ENCODE results near the gene RPTOR. TPM values are rescaled to one million over a fixed set of nuclear protein-coding genes. Genes with fewer than 3 reads are reported as not detected.

RPTOR gene
- polyA plus RNA-seq, 1 donor (not counting 4 experiments of a cell fraction or from before 2014, with no cell fraction given), result 4.0 TPM

DNA sequence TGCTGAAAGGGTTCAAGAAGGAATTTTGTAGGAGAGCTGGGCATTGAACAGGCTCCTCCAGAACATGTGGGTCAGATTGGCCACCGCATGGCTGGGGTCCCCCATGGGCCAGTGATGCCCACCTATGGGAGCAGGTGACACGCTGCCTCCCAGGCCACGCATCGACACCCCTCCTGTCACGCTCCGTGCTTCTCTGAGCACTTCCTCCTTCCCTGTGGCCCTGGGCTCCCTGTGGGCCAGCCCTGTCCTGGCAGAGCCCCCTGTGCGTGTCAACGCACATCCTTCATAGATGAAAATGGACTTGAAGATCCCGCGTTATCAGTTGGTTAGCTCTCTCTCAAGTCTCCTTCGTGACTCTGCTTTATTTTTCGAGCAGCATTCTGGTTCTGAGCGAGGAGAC, 160.3 kb downstream of the RPTOR start:
- H3K4me1 ChIP-seq (ENCODE audit: control insufficient read depth, extremely low read depth, insufficient read depth, low read length), result peaks cover 3% of the 10 kb centered on the region
- dilution Hi-C loops (cut with MboI; ENCODE audit: extremely low pct_ligation_motif_present, low sequenced_read_pairs), result no loop called here
- no peaks in the 10 kb centered on the region for H4K20me1 ChIP-seq (ENCODE audit: control insufficient read depth, extremely low read depth, insufficient read depth, low read length)
- H3K27ac ChIP-seq (ENCODE audit: control insufficient read depth, insufficient read depth, low read length), result no peak overlapping the region
- H3K9ac ChIP-seq (ENCODE audit: control insufficient read depth, extremely low read depth, insufficient read depth, low read length), result no peak overlapping the region
- TF ChIP-seq EZH2 (IDR thresholded peaks at IDR 0.05; ENCODE audit: low read length), result no peak
- TF ChIP-seq, protein P1, sequence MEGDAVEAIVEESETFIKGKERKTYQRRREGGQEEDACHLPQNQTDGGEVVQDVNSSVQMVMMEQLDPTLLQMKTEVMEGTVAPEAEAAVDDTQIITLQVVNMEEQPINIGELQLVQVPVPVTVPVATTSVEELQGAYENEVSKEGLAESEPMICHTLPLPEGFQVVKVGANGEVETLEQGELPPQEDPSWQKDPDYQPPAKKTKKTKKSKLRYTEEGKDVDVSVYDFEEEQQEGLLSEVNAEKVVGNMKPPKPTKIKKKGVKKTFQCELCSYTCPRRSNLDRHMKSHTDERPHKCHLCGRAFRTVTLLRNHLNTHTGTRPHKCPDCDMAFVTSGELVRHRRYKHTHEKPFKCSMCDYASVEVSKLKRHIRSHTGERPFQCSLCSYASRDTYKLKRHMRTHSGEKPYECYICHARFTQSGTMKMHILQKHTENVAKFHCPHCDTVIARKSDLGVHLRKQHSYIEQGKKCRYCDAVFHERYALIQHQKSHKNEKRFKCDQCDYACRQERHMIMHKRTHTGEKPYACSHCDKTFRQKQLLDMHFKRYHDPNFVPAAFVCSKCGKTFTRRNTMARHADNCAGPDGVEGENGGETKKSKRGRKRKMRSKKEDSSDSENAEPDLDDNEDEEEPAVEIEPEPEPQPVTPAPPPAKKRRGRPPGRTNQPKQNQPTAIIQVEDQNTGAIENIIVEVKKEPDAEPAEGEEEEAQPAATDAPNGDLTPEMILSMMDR (optimal IDR thresholded peaks at IDR 0.05 in 1 of 3, IDR thresholded peaks at IDR 0.05 in 1 of 3, conservative IDR thresholded peaks at IDR 0.05 in 1 of 3; ENCODE audit: extremely low read depth in 1 of 3, insufficient read depth in 2 of 3, low read length in 3 of 3), result no peak
- no peak overlapping the region for H3K4me3 ChIP-seq (ENCODE audit: control insufficient read depth in 2 of 3, extremely low read depth in 1 of 3, insufficient read depth in 2 of 3, low read depth in 1 of 3, low read length in 3 of 3)
- H3K4me2 ChIP-seq (ENCODE audit: control insufficient read depth, extremely low read depth, insufficient read depth, low read depth, low read length), result no peak overlapping the region
- no peaks in the 10 kb centered on the region for H3K27me3 ChIP-seq (ENCODE audit: control insufficient read depth, extremely low read depth, insufficient read depth, low read length)
- H3K79me2 ChIP-seq (ENCODE audit: control insufficient read depth, insufficient read depth, low read length), result peaks cover 33% of the 10 kb centered on the region
- no peak overlapping the region for H2AFZ ChIP-seq (ENCODE audit: control insufficient read depth, low read length)
- H3K9me1 ChIP-seq (ENCODE audit: control insufficient read depth, extremely low read depth, insufficient read depth, low read length), result peaks cover 2% of the 10 kb centered on the region
- no peaks in the 10 kb centered on the region for H3K9me3 ChIP-seq (ENCODE audit: control insufficient read depth, low read depth, low read length)
- no peak for FAIRE-seq
- H3K36me3 ChIP-seq (ENCODE audit: control insufficient read depth in 2 of 2, extremely low read depth in 1 of 2, insufficient read depth in 2 of 2, low read length in 2 of 2), result peaks cover 0 to 7% of the 10 kb centered on the region in 2 experiments
- no peak for DNase-seq (ENCODE audit: low read depth, low spot score)

DNA sequence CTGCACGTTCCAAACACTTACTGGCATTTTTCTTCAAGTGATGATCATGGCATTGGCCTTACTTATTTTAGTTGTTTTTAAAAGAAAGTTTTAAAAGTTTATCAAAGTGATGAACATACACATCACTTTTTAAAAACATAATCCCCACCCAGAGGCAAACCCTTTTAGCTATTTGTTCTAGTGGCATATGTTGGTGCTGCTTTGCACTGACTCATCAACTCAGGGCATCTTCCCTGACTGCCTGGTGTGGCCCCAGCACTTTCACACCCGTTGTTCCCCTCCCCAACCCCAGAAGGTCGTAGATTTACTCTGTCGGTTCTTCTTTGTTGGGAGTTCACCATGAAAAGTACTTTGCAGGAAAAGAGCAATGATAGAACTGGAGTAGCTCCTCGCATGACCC, 161.3 kb downstream of the RPTOR start:
- DNase-seq (ENCODE audit: low read depth, low spot score) (no peak), FAIRE-seq (no peak)
- peaks cover 23% of the 10 kb centered on the region for H3K79me2 ChIP-seq (ENCODE audit: control insufficient read depth, insufficient read depth, low read length)
- dilution Hi-C loops (cut with MboI; ENCODE audit: extremely low pct_ligation_motif_present, low sequenced_read_pairs), result no loop called here
- peaks cover 3% of the 10 kb centered on the region for H3K4me1 ChIP-seq (ENCODE audit: control insufficient read depth, extremely low read depth, insufficient read depth, low read length)
- no peaks in the 10 kb centered on the region for H3K9me3 ChIP-seq (ENCODE audit: control insufficient read depth, low read depth, low read length)
- no peak overlapping the region for H3K4me2 ChIP-seq (ENCODE audit: control insufficient read depth, extremely low read depth, insufficient read depth, low read depth, low read length)
- TF ChIP-seq, protein P1 (optimal IDR thresholded peaks at IDR 0.05 in 1 of 3, IDR thresholded peaks at IDR 0.05 in 1 of 3, conservative IDR thresholded peaks at IDR 0.05 in 1 of 3; ENCODE audit: extremely low read depth in 1 of 3, insufficient read depth in 2 of 3, low read length in 3 of 3), result no peak
- TF ChIP-seq EZH2 (IDR thresholded peaks at IDR 0.05; ENCODE audit: low read length), result no peak
- no peak overlapping the region for H3K9ac ChIP-seq (ENCODE audit: control insufficient read depth, extremely low read depth, insufficient read depth, low read length)
- H4K20me1 ChIP-seq (ENCODE audit: control insufficient read depth, extremely low read depth, insufficient read depth, low read length), result no peaks in the 10 kb centered on the region
- no peak overlapping the region for H2AFZ ChIP-seq (ENCODE audit: control insufficient read depth, low read length)
- H3K27ac ChIP-seq (ENCODE audit: control insufficient read depth, insufficient read depth, low read length), result no peak overlapping the region
- H3K27me3 ChIP-seq (ENCODE audit: control insufficient read depth, extremely low read depth, insufficient read depth, low read length), result no peaks in the 10 kb centered on the region
- H3K4me3 ChIP-seq (ENCODE audit: control insufficient read depth in 2 of 3, extremely low read depth in 1 of 3, insufficient read depth in 2 of 3, low read depth in 1 of 3, low read length in 3 of 3), result no peak overlapping the region
- H3K36me3 ChIP-seq (ENCODE audit: control insufficient read depth in 2 of 2, extremely low read depth in 1 of 2, insufficient read depth in 2 of 2, low read length in 2 of 2), result peaks cover 0 to 9% of the 10 kb centered on the region in 2 experiments
- peaks cover 2% of the 10 kb centered on the region for H3K9me1 ChIP-seq (ENCODE audit: control insufficient read depth, extremely low read depth, insufficient read depth, low read length)

Measured in keratinocyte (primary cell).